GM12865 (cell line): Measurements from ENCODE around the gene DIPK1A.

ENCODE experiments used
- DNase-seq: peaks from one replicate; pipeline ENCODE4 v3.0.0; 2010; ENCODE audit warnings: low read depth
- H3K4me3 ChIP-seq: 2 replicates; pipeline ENCODE4 v1.5.1; 2011; ENCODE audit warnings: mild to moderate bottlenecking, low read depth, low read length, control low read depth
- TF ChIP-seq, protein P1 (sequence below): IDR thresholded peaks from 2 replicates; pipeline ENCODE4 v1.5.1; 2011; ENCODE audit warnings: low read length, control low read depth, low read depth, inconsistent platforms; ENCODE audit not compliant: insufficient read depth; ENCODE audit errors: missing control alignments

The DIPK1A gene

DNA sequence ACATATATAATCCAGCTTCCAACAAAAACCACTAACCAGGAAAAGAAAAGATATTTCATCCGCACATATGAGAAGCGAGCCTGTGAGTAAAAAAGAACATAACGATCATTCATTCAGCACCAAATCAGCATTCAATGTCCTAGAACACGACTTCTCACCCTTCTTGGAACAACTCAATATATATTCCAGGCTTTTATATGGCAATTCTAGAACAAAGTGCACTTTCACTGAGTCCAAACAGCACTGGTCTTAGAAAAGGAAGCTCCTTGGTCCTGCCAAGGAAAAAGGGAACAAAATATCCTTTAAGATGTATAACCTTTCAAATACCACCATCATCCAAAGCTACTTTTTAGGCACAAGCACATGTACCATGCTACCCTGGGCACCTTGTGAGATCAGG lies 84.9 kb downstream of the DIPK1A start:
- DNase-seq: no peak
- H3K4me3 ChIP-seq: no peak overlapping the region
- TF ChIP-seq, protein P1, sequence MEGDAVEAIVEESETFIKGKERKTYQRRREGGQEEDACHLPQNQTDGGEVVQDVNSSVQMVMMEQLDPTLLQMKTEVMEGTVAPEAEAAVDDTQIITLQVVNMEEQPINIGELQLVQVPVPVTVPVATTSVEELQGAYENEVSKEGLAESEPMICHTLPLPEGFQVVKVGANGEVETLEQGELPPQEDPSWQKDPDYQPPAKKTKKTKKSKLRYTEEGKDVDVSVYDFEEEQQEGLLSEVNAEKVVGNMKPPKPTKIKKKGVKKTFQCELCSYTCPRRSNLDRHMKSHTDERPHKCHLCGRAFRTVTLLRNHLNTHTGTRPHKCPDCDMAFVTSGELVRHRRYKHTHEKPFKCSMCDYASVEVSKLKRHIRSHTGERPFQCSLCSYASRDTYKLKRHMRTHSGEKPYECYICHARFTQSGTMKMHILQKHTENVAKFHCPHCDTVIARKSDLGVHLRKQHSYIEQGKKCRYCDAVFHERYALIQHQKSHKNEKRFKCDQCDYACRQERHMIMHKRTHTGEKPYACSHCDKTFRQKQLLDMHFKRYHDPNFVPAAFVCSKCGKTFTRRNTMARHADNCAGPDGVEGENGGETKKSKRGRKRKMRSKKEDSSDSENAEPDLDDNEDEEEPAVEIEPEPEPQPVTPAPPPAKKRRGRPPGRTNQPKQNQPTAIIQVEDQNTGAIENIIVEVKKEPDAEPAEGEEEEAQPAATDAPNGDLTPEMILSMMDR: no peak

DNA sequence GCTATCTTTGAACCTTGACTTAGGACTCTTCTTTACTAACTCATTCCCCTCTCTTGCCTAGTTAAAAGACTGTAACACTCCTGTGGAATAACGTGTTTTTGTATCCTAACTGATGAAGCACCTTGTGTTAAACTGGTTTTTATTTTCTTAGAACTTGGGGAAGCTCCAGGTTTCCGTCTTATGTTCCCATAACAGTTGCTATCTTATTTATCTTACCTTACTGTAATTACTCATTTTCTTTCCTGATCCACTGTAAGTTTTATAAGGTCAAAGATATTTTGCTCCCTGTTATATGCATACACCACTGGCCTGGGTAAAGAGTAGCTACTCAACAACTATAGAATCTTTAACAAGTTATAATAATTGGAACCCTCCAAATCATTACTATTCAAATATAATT lies 86.3 kb downstream of the DIPK1A start:
- DNase-seq: no peak
- no peak overlapping the region for H3K4me3 ChIP-seq
- TF ChIP-seq, protein P1: no peak

DNA sequence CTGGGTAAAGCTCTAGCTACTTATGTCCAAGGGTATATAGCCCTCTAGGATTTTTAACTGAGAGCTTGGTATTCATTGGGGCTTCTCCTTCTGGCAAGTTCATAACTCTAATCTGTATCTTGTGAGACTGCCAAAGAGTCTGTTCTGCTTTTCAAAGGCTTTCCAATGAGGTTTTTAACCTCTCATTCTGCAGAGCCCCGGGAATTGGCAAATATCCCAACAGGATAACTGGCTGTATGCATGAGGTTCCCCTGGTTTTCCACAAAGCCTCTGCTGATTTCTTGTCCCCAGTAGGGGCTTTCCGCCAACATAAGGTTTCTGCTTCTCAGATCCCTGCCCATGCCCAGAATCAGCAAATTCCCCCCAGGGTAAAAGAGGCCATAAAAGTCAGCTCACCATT lies 88.5 kb downstream of the DIPK1A start:
- no peak overlapping the region for H3K4me3 ChIP-seq
- TF ChIP-seq, protein P1: no peak
- DNase-seq: no peak

DNA sequence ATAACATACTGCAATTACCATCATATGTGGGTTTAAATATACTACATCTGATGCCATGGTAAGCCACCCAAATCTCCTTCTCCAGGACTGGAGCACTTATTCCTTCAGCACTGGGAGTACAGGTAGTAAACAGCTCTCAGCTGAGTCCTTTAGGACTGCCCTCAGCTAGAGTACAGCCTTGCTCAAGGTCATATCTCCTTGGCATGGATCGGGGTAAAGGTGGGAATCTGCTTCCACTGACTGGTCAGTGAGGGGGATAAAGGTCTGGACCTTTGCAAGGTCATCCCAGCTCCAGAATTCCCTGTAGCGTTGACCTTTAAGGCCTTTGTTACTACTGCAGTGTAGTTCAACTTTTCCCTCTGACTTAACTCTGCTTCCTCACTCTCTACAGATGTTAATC lies 90.7 kb downstream of the DIPK1A start:
- DNase-seq: no peak
- H3K4me3 ChIP-seq: no peak overlapping the region
- TF ChIP-seq, protein P1: no peak

DNA sequence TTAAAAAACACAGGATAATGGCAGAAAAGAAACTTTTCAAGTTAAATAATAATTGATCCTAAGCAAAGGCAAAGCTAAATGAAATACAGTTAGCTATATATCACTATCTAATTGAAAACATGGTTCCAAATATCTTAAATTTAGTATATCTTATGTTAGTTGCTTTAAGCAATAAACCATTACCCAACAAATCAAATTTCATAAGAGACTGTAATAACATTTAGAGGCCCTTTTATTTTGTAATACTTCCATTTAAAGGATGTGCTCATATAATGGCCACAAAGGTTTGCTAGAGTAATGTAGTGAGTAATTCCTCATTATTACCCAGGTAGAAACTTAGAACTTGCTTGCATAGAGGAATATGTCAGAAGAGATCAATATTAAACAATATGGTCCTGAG lies 97.1 kb downstream of the DIPK1A start:
- TF ChIP-seq, protein P1: no peak
- no peak overlapping the region for H3K4me3 ChIP-seq
- DNase-seq: no peak

DNA sequence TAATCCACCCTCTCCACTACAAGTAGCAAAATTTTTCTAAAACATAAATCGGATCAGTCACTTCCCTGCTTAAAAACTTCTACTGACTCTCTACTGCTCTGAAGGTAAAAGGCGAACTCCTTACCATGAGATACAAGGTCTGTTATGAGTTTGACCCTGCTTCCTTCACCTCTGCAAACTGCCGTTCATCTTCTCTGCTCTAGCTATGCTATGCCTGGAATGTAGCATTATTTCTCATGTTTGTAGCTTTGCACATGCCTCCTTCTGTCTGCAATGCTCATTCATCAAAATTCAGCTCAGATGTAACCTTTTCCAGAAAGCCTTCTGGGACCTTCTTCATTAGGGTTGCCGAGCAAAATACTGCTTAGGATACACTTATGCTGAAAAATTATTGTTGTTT lies 98.7 kb downstream of the DIPK1A start:
- DNase-seq: no peak
- TF ChIP-seq, protein P1: no peak

DNA sequence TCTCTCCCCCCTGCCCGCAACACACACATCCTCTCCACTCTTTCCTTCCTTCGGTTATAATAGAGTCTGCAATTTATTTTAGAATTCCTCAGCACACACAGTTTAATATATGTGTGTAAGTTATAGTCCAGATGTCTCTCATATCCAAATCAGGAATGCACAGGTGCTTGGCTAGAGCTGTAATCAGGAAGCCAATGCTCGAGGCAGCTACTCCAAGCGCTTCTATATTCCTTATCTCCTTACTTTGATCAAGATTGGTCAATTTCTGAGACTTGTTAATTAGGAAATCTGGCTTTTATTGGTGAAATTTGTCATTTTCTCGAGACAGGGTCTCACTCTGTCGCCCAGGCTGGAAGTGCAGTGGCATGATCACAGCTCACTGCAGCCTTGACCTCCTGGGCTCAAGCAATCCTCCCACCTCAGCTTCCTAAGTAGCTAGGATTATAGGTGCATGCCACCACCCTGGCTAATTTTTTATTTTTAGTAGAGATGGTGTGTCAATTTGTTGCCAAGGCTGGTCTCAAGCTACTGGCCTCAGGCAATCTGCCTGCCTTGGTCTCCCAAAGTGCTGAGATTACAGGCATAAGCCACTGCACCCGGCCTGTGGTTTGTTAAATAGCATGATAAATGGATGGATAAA lies 101.7 kb downstream of the DIPK1A start:
- no peak for DNase-seq
- TF ChIP-seq, protein P1: no peak
- H3K4me3 ChIP-seq: no peak overlapping the region

More for the DNA sequence above, 98.7 kb downstream of the DIPK1A start:
- H3K4me3 ChIP-seq: no peak overlapping the region
